HEK293T (cell line): ENCODE measurements around the gene DTD1.

ENCODE experiments used
- CTCF ChIA-PET: fragments of 350-600 bp; formaldehyde crosslinking; extraction: SDS; loops from one replicate; lab custom pipeline; 2021; ENCODE audit warnings: antibody characterized with exemption, inconsistent platforms; lab: Yijun Ruan, JAX
- POLR2A ChIA-PET: fragments of 350-600 bp; formaldehyde crosslinking; extraction: SDS; loops from one replicate; lab custom pipeline; 2020; ENCODE audit warnings: antibody characterized with exemption, inconsistent platforms; lab: Yijun Ruan, JAX
- DNase-seq: peaks from one replicate; pipeline ENCODE4 v3.0.0; 2012; ENCODE audit warnings: mixed read lengths; ENCODE audit errors: extremely low spot score
- ARNT ChIP-seq: fragments of 450-650 bp; IDR thresholded peaks from 2 replicates; pipeline ENCODE4 v1.6.1; 2017; ENCODE audit warnings: mild to moderate bottlenecking
- BHLHE40 ChIP-seq: fragments of 450-650 bp; IDR thresholded peaks from 2 replicates; pipeline ENCODE4 v1.6.1; 2016; ENCODE audit warnings: mild to moderate bottlenecking, moderate library complexity, borderline replicate concordance
- CTBP1 ChIP-seq: fragments of 450-650 bp; IDR thresholded peaks from 2 replicates; pipeline ENCODE4 v1.6.1; 2016; ENCODE audit warnings: borderline replicate concordance
- ELF4 ChIP-seq: fragments of 450-650 bp; IDR thresholded peaks from 2 replicates; pipeline ENCODE4 v1.6.1; 2017; ENCODE audit warnings: antibody characterized with exemption
- FOXA1 ChIP-seq: fragments of 450-650 bp; IDR thresholded peaks from 2 replicates; pipeline ENCODE4 v1.6.1; 2016; ENCODE audit warnings: mild to moderate bottlenecking
- FOXK2 ChIP-seq: fragments of 450-650 bp; IDR thresholded peaks from 2 replicates; pipeline ENCODE4 v1.6.1; 2016; ENCODE audit warnings: mild to moderate bottlenecking
- FOXM1 ChIP-seq: fragments of 450-650 bp; IDR thresholded peaks from 2 replicates; pipeline ENCODE4 v1.6.1; 2017; ENCODE audit warnings: mild to moderate bottlenecking, borderline replicate concordance
- HDGF ChIP-seq: fragments of 450-650 bp; IDR thresholded peaks from 2 replicates; pipeline ENCODE4 v1.6.1; 2017; ENCODE audit warnings: antibody characterized with exemption, borderline replicate concordance
- L3MBTL2 ChIP-seq: fragments of 450-650 bp; conservative IDR thresholded peaks from 2 replicates; pipeline ENCODE4 v1.6.1; 2016; ENCODE audit warnings: mild to moderate bottlenecking
- LEF1 ChIP-seq: fragments of 450-650 bp; IDR thresholded peaks from 2 replicates; pipeline ENCODE4 v1.6.1; 2017; ENCODE audit warnings: mild to moderate bottlenecking, borderline replicate concordance
- NFRKB ChIP-seq: fragments of 450-650 bp; IDR thresholded peaks from 2 replicates; pipeline ENCODE4 v1.6.1; 2016; ENCODE audit warnings: mild to moderate bottlenecking, moderate library complexity
- SP1 ChIP-seq: fragments of 450-650 bp; IDR thresholded peaks from 2 replicates; pipeline ENCODE4 v1.6.1; 2017
- SUZ12 ChIP-seq: fragments of 450-650 bp; IDR thresholded peaks from 2 replicates; pipeline ENCODE4 v1.6.1; 2016; ENCODE audit warnings: mild to moderate bottlenecking
- TARDBP ChIP-seq: fragments of 450-650 bp; IDR thresholded peaks from 2 replicates; pipeline ENCODE4 v1.6.1; 2016
- ZNF384 ChIP-seq: fragments of 450-650 bp; IDR thresholded peaks from 2 replicates; pipeline ENCODE4 v1.6.1; 2016
- TF ChIP-seq, protein P1 (sequence below): fragments of 450-650 bp; IDR thresholded peaks from 2 replicates; pipeline ENCODE4 v1.6.1; 2016

DTD1 gene

DNA sequence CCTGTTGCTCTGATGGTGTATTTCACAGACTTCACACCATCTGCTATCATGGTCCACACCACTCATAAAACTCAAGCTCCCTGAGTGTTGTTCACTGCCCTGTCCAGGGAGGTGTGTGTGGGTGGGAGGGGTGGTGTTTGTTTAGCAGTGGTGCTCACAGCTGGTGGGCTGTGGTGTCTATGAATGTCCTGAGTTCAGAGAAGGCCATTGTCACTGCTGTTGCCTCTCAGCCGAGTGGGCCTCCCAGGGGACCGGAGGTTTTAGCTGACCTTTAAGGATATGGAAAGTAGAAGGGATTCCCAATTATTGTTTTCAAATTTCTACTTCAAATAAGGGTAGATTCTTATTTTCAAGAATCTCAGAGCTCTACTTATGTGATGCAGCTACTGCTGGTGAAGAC is 45.6 kb downstream of the DTD1 start:
- ChIA-PET POLR2A (no interaction called here), CTCF (no interaction called here)
- TF ChIP-seq SUZ12 (no peak), TARDBP (no peak), NFRKB (no peak), L3MBTL2 (no peak), FOXM1 (no peak), FOXA1 (no peak)
- no peak for DNase-seq

DNA sequence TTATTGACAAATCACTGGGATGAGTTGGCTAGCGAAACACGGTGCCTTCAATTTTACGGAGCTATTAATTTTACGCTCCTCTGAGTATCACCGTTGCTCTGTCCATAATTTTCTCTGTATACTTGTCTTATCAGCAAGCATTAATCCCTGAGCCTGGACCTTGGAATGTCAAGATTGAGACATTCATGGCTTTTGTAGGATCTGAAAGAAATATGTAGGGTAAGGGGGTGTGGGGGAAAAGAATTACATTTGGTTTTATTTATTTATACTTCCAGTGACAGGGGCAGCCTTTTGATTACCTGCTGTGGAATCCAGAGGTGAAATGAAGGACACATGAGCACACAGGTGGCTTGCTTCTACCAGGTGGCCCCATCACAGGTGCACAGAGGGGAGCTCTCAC is 46.6 kb downstream of the DTD1 start:
- ChIA-PET CTCF (no interaction called here), POLR2A (no interaction called here)
- no peak for DNase-seq
- TF ChIP-seq ARNT (no peak), ELF4 (no peak), TARDBP (no peak), FOXK2 (no peak), L3MBTL2 (no peak), FOXM1 (no peak), NFRKB (no peak), FOXA1 (no peak), SUZ12 (no peak), HDGF (no peak), CTBP1 (no peak), ZNF384 (no peak), SP1 (no peak), BHLHE40 (no peak), LEF1 (no peak)
- TF ChIP-seq, protein P1, sequence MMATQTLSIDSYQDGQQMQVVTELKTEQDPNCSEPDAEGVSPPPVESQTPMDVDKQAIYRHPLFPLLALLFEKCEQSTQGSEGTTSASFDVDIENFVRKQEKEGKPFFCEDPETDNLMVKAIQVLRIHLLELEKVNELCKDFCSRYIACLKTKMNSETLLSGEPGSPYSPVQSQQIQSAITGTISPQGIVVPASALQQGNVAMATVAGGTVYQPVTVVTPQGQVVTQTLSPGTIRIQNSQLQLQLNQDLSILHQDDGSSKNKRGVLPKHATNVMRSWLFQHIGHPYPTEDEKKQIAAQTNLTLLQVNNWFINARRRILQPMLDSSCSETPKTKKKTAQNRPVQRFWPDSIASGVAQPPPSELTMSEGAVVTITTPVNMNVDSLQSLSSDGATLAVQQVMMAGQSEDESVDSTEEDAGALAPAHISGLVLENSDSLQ: no peak

DNA sequence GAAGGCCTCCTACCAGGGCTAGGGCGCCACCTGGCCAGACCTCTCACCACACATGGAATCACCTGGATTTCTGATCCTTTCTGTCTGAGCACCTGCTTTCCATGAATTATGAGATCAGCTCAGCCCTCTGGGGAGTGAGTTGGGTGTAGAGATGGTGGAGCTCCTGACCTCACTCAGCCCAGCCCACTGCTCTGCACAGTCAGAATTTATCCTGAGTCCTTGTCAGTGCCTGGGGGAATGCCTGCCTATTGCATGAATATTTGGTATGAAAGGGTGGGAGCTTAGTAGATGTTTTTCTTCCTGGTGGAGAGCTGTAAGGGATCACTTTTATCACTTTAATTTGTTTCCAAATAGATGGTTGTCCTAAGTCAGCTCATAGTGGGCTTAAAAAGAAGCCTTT is 47.5 kb downstream of the DTD1 start:
- ChIA-PET CTCF (no interaction called here), POLR2A (no interaction called here)
- no peak for DNase-seq

DNA sequence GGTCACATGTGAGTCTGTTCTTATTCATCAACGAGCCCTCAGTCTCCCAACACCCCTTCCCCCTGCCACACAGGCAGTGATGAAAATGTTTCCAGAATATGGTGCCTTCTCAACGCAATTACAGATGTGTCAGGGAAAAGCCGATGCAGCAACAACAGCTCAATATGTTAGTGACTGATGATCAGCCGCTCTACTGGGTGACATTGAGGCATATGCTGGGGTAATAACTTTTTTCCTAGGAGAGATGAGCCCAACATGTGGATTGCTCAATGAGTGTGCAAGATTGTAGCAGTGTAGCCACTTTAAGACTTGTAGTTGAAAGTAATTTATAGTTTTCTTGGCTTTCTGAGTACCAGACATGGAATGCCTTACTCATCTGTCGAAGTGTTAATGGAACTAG is 49.4 kb downstream of the DTD1 start:
- POLR2A ChIA-PET: no interaction called here
- no peak for TF ChIP-seq ZNF384
- TF ChIP-seq TARDBP: no peak
- no peak for TF ChIP-seq FOXK2
- no peak for TF ChIP-seq ELF4
- no peak for TF ChIP-seq FOXA1
- no peak for TF ChIP-seq SUZ12
- TF ChIP-seq ARNT: no peak
- no peak for TF ChIP-seq FOXM1
- TF ChIP-seq HDGF: no peak
- TF ChIP-seq LEF1: no peak
- TF ChIP-seq CTBP1: no peak
- no peak for TF ChIP-seq SP1
- TF ChIP-seq BHLHE40: no peak
- CTCF ChIA-PET: no interaction called here

More for the DNA sequence above, 47.5 kb downstream of the DTD1 start:
- TF ChIP-seq BHLHE40 (no peak), HDGF (no peak), FOXM1 (no peak), ELF4 (no peak), ZNF384 (no peak), LEF1 (no peak), SP1 (no peak), ARNT (no peak), NFRKB (no peak), L3MBTL2 (no peak), CTBP1 (no peak), FOXK2 (no peak), SUZ12 (no peak), FOXA1 (no peak), TARDBP (no peak)
- TF ChIP-seq, protein P1: no peak

DNA sequence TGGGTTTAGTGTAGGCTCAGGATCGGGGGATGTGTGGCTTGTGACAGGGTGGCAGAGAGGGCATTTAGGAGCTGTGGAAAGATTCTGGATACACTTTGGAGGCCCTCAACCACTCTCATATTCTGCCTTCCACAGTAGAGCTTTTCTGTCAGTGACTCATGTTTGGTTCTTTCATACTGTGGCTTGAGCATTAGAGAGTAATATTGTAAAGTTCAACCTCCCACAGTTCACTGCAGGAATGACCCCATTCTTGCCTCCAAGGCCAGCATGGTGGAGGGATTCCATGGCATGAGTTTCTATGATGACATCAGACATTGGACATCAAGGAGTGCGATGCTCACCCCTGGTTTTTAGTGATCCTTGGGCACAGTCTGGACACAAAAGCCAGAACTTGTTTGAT is 50.9 kb downstream of the DTD1 start:
- DNase-seq: no peak
- ChIA-PET POLR2A (no interaction called here), CTCF (interaction anchor here (0.7 kb wide), 1 partner anchor 1118 kb away, joined by 3 read pairs; no protein-coding TSS in a partner anchor)
- no peak for TF ChIP-seq FOXA1
- TF ChIP-seq, protein P1: no peak

More for the DNA sequence above, 49.4 kb downstream of the DTD1 start:
- DNase-seq: no peak

DNA sequence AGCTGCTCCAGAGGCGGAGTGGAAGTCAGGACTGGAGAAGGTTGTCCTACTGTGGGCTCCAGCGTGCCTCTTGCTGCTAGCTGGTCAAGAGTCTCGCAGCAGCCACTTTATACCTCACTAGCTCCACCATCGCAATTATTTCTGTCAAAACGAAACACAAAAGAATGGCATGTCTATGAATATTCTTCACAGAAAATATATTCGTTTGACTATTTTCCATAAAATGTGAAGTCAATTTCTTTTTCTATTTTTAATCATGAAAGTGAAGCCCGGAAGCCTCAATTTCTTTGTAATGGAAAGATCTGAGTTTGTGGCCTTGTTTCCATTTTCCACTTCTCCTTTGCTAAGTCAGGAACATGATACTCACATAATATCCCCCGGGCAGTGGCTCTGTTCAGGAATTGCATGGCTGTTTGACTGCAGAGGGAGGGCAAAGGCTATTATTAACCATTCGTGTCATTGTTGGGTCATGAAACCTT is 51.7 kb downstream of the DTD1 start:
- CTCF ChIA-PET: interaction anchor here (0.7 kb wide), 1 partner anchor 1118 kb away, joined by 3 read pairs; no protein-coding TSS in a partner anchor
- TF ChIP-seq CTBP1 (no peak), ZNF384 (no peak), ARNT (no peak), FOXM1 (no peak), TARDBP (no peak), HDGF (no peak), NFRKB (no peak), ELF4 (no peak), SP1 (no peak), BHLHE40 (no peak), L3MBTL2 (no peak), SUZ12 (no peak)
- TF ChIP-seq, protein P1: no peak
- POLR2A ChIA-PET: no interaction called here

More for the DNA sequence above, 51.7 kb downstream of the DTD1 start:
- no peak for DNase-seq
